Fibroblast of gingiva (primary cell): ENCODE results near the gene TRABD2B.
A peak's percentile ranks its signal among the peaks of the same experiment; 100 is the strongest.

ENCODE experiments used
- DNase-seq: peaks from one replicate; pipeline ENCODE4 v3.0.0-alpha.2; 2011; ENCODE audit warnings: low read depth

TRABD2B gene

GRCh38 chr1:47875831-47876586 lies 121.2 kb downstream of the TRABD2B start:
- peak; percentile 38 for DNase-seq

- DNase-seq, result no peak
These were observed 122.1 kb downstream of the TRABD2B start for GRCh38 chr1:47875036-47875435.

GRCh38 chr1:47873337-47873736 lies 123.8 kb downstream of the TRABD2B start:
- no peak for DNase-seq

- DNase-seq, result no peak
These were observed 124.3 kb downstream of the TRABD2B start for GRCh38 chr1:47872886-47873285.

GRCh38 chr1:47871799-47872353 lies 125.3 kb downstream of the TRABD2B start:
- DNase-seq, result no peak

- no peak for DNase-seq
These were observed 126.1 kb downstream of the TRABD2B start for GRCh38 chr1:47870946-47871676.

- no peak for DNase-seq
These were observed 126.7 kb downstream of the TRABD2B start for GRCh38 chr1:47870480-47870879.

GRCh38 chr1:47868348-47868676 lies 128.9 kb downstream of the TRABD2B start:
- DNase-seq, result no peak

GRCh38 chr1:47867438-47868347 lies 129.5 kb downstream of the TRABD2B start:
- no peak for DNase-seq

- DNase-seq, result no peak
These were observed 130.4 kb downstream of the TRABD2B start for GRCh38 chr1:47866601-47867437.

GRCh38 chr1:47865881-47866535 lies 131.2 kb downstream of the TRABD2B start:
- DNase-seq, result no peak

GRCh38 chr1:47859092-47859743 lies 138.0 kb downstream of the TRABD2B start:
- DNase-seq, result no peak

- no peak for DNase-seq
These were observed 140.2 kb downstream of the TRABD2B start for GRCh38 chr1:47856996-47857395.

GRCh38 chr1:47855230-47855629 lies 142.0 kb downstream of the TRABD2B start:
- DNase-seq, result no peak

GRCh38 chr1:47854552-47855144 lies 142.5 kb downstream of the TRABD2B start:
- DNase-seq, result no peak

- no peak for DNase-seq
These were observed 143.3 kb downstream of the TRABD2B start for GRCh38 chr1:47853852-47854251.

GRCh38 chr1:47853059-47853458 lies 144.1 kb downstream of the TRABD2B start:
- no peak for DNase-seq

- DNase-seq, result no peak
These were observed 145.0 kb downstream of the TRABD2B start for GRCh38 chr1:47852006-47852718.

GRCh38 chr1:47850451-47850850 lies 146.7 kb downstream of the TRABD2B start:
- DNase-seq, result no peak
